Thyroid gland (tissue), 4 donors: Measurements from ENCODE around the gene DNAJC30.

Experiments used
- CTCF ChIP-seq, 6 experiments: fragments of 200-600 bp in 3 of 6; fragments of 450-650 bp in 3 of 6; sonication (generic) in 3 of 6; IDR thresholded peaks; one replicate each; pipeline ENCODE4 v1.5.1; 2016 to 2019; ENCODE audit warnings: antibody characterized with exemption in 6 of 6, mild to moderate bottlenecking in 2 of 6, inconsistent platforms in 1 of 6, moderate library complexity in 1 of 6
- POLR2A ChIP-seq, 2 donors: fragments of 450-650 bp; IDR thresholded peaks; one replicate each; pipeline ENCODE4 v1.6.1; 2017; ENCODE audit warnings: antibody characterized with exemption in 2 of 2, mild to moderate bottlenecking in 2 of 2, moderate library complexity in 1 of 2

GRCh38 chr7:73705551-73705920 lies 22.3 kb upstream of the DNAJC30 start:
- TF ChIP-seq POLR2A (IDR thresholded peaks at IDR 0.05) = no peak
- no peak for TF ChIP-seq CTCF (IDR thresholded peaks at IDR 0.05)
